Loucy (cell line): ENCODE measurements around the gene GRID1.

Source experiments
- H2AFZ ChIP-seq: fragments of 200-600 bp; sonication (generic); 2 replicates; pipeline ENCODE4 v1.6.0; 2016; ENCODE audit warnings: antibody characterized with exemption, mild to moderate bottlenecking, low read length, moderate library complexity
- H3F3A ChIP-seq: fragments of 200-600 bp; 2 replicates; pipeline ENCODE4 v1.6.0; 2016; ENCODE audit warnings: antibody characterized with exemption, low read depth, mild to moderate bottlenecking
- H3K27me3 ChIP-seq: fragments of 200-600 bp; sonication (generic); 2 replicates; pipeline ENCODE4 v1.6.1; 2014; ENCODE audit warnings: low read length, mild to moderate bottlenecking; ENCODE audit not compliant: insufficient read depth, poor library complexity, severe bottlenecking
- H3K36me3 ChIP-seq: fragments of 200-600 bp; sonication (generic); 2 replicates; pipeline ENCODE4 v1.6.1; 2016; ENCODE audit warnings: low read length; ENCODE audit not compliant: insufficient read depth
- H3K4me1 ChIP-seq: fragments of 200-600 bp; sonication (generic); 2 replicates; pipeline ENCODE4 v1.5.1; 2014; ENCODE audit warnings: low read length, mild to moderate bottlenecking; ENCODE audit not compliant: insufficient read depth, poor library complexity, severe bottlenecking
- H3K4me2 ChIP-seq: fragments of 200-600 bp; sonication (generic); 2 replicates; pipeline ENCODE4 v1.6.0; 2014; ENCODE audit warnings: antibody characterized with exemption, low read length, low read depth, mild to moderate bottlenecking; ENCODE audit not compliant: poor library complexity, severe bottlenecking
- H3K4me3 ChIP-seq: fragments of 200-600 bp; sonication (generic); 2 replicates; pipeline ENCODE4 v1.5.1; 2014; ENCODE audit warnings: low read length, mild to moderate bottlenecking, mixed read lengths; ENCODE audit not compliant: poor library complexity, severe bottlenecking
- H3K79me2 ChIP-seq: fragments of 200-600 bp; sonication (generic); 2 replicates; pipeline ENCODE4 v1.6.1; 2014; ENCODE audit warnings: low read length; ENCODE audit not compliant: insufficient read depth
- H3K9ac ChIP-seq: fragments of 200-600 bp; sonication (generic); 2 replicates; pipeline ENCODE4 v1.6.0; 2014; ENCODE audit warnings: mild to moderate bottlenecking, low read depth, low read length, moderate library complexity; ENCODE audit not compliant: poor library complexity, severe bottlenecking
- H3K9me2 ChIP-seq: fragments of 200-600 bp; sonication (generic); replicated peaks from 2 replicates; pipeline ENCODE4 v1.6.1; 2016; ENCODE audit warnings: low read depth, low read length, mixed read lengths
- H3K9me3 ChIP-seq: fragments of 200-600 bp; sonication (generic); 2 replicates; pipeline ENCODE4 v1.6.1; 2014; ENCODE audit warnings: mild to moderate bottlenecking, antibody characterized with exemption, low read length, low read depth; ENCODE audit not compliant: insufficient read depth
- H4K20me1 ChIP-seq: fragments of 200-600 bp; sonication (generic); 2 replicates; pipeline ENCODE4 v1.6.0; 2014; ENCODE audit warnings: antibody characterized with exemption, low read length, mild to moderate bottlenecking; ENCODE audit not compliant: insufficient read depth, poor library complexity, severe bottlenecking
- EZH2phosphoT487 ChIP-seq: fragments of 200-600 bp; IDR thresholded peaks from 2 replicates; pipeline ENCODE4 v1.6.1; 2018; ENCODE audit warnings: antibody characterized with exemption, mild to moderate bottlenecking, moderate library complexity, borderline replicate concordance
- TF ChIP-seq, protein P1 (sequence below): fragments of 200-600 bp; sonication (generic); conservative IDR thresholded peaks from 2 replicates; pipeline ENCODE4 v1.5.1; 2014; ENCODE audit warnings: mild to moderate bottlenecking, antibody characterized with exemption, low read length

The GRID1 gene

DNA sequence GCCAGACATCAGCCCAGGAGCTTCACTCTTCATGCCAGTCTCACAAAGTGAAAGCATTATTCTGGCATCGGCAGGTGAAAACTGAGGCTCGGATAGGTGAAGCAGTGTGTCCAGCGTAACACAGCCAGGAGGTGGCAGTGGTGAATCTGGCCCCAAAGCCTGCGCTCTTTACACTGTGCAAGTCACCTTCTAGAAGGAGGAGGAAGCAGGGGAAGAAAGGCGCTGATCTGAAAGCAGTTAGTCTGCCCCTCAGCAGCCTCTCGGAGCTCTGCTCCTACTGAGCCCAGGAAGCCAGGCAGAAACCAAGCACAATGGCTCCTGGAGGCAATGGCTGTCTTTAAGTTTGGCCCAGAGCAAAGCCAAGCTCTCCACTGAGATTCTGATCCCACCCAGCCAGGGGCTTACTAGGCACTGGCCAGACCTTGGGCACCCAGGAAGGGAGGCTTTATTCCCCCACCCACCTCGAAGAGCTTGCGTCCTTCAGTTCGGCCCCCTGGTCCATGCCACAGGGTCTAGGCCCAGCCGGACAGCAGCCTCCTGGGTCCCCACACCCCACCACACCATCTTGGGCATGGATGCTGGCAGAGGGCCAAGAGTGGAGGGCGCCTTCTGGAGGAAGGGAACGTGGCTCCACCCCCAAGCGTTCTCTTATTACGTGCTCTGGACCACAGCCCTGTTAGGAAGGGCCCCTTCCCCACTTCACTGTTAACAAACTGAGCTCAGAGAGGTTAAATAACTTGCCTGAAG, 104.5 kb downstream of the GRID1 start:
- Histone ChIP-seq H3K4me3 (no peak overlapping the region), H4K20me1 (no peaks in the 10 kb centered on the region), H3K4me2 (no peak overlapping the region), H3F3A (no peaks in the 10 kb centered on the region), H3K79me2 (no peaks in the 10 kb centered on the region), H3K36me3 (no peaks in the 10 kb centered on the region), H3K4me1 (no peaks in the 10 kb centered on the region), H3K9ac (no peak overlapping the region), H3K9me3 (no peaks in the 10 kb centered on the region), H2AFZ (no peak overlapping the region), H3K27me3 (no peaks in the 10 kb centered on the region), H3K9me2 (no peaks in the 10 kb centered on the region)
- no peak for TF ChIP-seq EZH2phosphoT487
- TF ChIP-seq, protein P1, sequence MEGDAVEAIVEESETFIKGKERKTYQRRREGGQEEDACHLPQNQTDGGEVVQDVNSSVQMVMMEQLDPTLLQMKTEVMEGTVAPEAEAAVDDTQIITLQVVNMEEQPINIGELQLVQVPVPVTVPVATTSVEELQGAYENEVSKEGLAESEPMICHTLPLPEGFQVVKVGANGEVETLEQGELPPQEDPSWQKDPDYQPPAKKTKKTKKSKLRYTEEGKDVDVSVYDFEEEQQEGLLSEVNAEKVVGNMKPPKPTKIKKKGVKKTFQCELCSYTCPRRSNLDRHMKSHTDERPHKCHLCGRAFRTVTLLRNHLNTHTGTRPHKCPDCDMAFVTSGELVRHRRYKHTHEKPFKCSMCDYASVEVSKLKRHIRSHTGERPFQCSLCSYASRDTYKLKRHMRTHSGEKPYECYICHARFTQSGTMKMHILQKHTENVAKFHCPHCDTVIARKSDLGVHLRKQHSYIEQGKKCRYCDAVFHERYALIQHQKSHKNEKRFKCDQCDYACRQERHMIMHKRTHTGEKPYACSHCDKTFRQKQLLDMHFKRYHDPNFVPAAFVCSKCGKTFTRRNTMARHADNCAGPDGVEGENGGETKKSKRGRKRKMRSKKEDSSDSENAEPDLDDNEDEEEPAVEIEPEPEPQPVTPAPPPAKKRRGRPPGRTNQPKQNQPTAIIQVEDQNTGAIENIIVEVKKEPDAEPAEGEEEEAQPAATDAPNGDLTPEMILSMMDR, result peak; percentile 41

DNA sequence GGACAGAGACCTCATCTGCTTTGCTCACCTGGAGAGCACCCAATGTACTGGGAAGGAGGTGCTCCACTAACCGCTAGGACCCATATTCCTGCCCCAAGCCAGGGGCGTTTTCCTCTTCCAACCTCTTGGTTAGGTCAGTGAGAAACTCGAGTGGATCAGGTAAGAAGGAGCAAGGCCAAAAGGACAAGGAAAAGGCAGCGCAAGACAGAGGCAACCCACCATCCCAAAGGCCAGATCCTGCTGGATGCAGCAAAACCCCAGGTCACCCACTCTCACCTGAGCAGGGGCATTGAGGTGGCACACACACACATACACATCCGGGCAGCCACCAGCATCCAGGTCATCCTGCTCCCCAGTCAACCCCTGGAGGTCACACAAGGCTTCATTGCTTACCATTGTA, 105.1 kb downstream of the GRID1 start:
- Histone ChIP-seq H3K27me3 (no peaks in the 10 kb centered on the region), H3K4me1 (no peaks in the 10 kb centered on the region), H3F3A (no peaks in the 10 kb centered on the region), H3K4me2 (no peak overlapping the region), H3K4me3 (no peak overlapping the region), H3K36me3 (no peaks in the 10 kb centered on the region), H4K20me1 (no peaks in the 10 kb centered on the region), H3K79me2 (no peaks in the 10 kb centered on the region), H3K9me2 (no peaks in the 10 kb centered on the region), H2AFZ (no peak overlapping the region), H3K9ac (no peak overlapping the region), H3K9me3 (no peaks in the 10 kb centered on the region)
- TF ChIP-seq, protein P1, result no peak
- no peak for TF ChIP-seq EZH2phosphoT487

DNA sequence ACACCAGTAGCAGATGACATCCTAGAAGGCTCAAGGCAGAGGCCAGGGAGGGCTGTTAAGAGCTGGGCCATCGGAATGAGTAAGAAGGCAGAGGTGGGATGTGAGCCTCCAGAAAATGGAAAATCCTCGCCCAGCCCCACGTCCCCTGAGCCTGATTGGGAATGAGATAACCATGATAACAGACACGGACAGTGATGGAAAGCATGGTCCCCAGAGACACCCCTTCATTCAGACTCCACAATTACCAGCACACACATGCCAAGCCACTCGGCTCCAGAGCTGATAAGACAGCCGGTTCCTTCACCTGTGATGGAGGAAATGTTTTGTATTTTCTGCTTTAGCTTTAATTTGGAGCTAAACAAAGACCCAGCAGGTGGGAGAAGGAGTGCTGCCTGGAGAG, 106.0 kb downstream of the GRID1 start:
- no peaks in the 10 kb centered on the region for H3K79me2 ChIP-seq
- no peaks in the 10 kb centered on the region for H3K9me3 ChIP-seq
- no peaks in the 10 kb centered on the region for H3K27me3 ChIP-seq
- H3K4me1 ChIP-seq, result no peaks in the 10 kb centered on the region
- no peaks in the 10 kb centered on the region for H3F3A ChIP-seq
- H3K4me2 ChIP-seq, result no peak overlapping the region
- no peaks in the 10 kb centered on the region for H3K36me3 ChIP-seq
- no peak for TF ChIP-seq EZH2phosphoT487
- TF ChIP-seq, protein P1, result no peak
- H2AFZ ChIP-seq, result no peak overlapping the region
- H3K4me3 ChIP-seq, result no peak overlapping the region
- no peak overlapping the region for H3K9ac ChIP-seq
- no peaks in the 10 kb centered on the region for H4K20me1 ChIP-seq
- no peaks in the 10 kb centered on the region for H3K9me2 ChIP-seq
